ENCODE measurements around the gene GANC. TPM values are rescaled to one million over a fixed set of nuclear protein-coding genes. Genes with fewer than 3 reads are reported as not detected.

GANC gene
- total and polyA plus RNA-seq, 4 donors, result 19.6 to 105 (median 53.6) TPM

- ATAC-seq (ENCODE audit: insufficient read depth, low FRiP score) (no peak), DNase-seq (no peak)
- no peaks in the 10 kb centered on the region for H3K9me3 ChIP-seq (ENCODE audit: control insufficient read depth in 4 of 4, insufficient read depth in 3 of 4, low read length in 3 of 4)
- no peak overlapping the region for H3K27ac ChIP-seq (ENCODE audit: low read depth in 1 of 2, low read length in 1 of 2)
- no peak for TF ChIP-seq CTCF (IDR thresholded peaks at IDR 0.05; ENCODE audit: control extremely low read depth, extremely low read depth)
- H3K4me3 ChIP-seq, result no peak overlapping the region
- no peak overlapping the region for H3K9ac ChIP-seq (ENCODE audit: insufficient read depth in 1 of 2, low read length in 2 of 2)
- H3K36me3 ChIP-seq (ENCODE audit: control insufficient read depth in 4 of 4, insufficient read depth in 4 of 4, low read length in 4 of 4), result peaks cover 8 to 24% (median 15%) of the 10 kb centered on the region in 4 donors
- peaks cover 0 to 20% (median 10%) of the 10 kb centered on the region in 5 donors for H3K4me1 ChIP-seq (ENCODE audit: control insufficient read depth in 5 of 5, insufficient read depth in 5 of 5, low read length in 5 of 5)
- H3K27me3 ChIP-seq (ENCODE audit: control insufficient read depth in 3 of 3, insufficient read depth in 3 of 3, low read length in 2 of 3), result no peaks in the 10 kb centered on the region
- whole genome bisulfite sequencing, 2 donors, result 99 to 100% methylated on average over 2 of the region's 2 CpGs
These were observed 3.8 kb downstream of the GANC start for GRCh38 chr15:42276762-42277161.

GRCh38 chr15:42279234-42279723 lies 6.3 kb downstream of the GANC start:
- no peak overlapping the region for H3K9ac ChIP-seq (ENCODE audit: insufficient read depth in 1 of 2, low read length in 2 of 2)
- H3K27ac ChIP-seq (ENCODE audit: low read depth in 1 of 2, low read length in 1 of 2), result peak overlapping the region in 1 of 2 donors; percentile 70
- H3K36me3 ChIP-seq (ENCODE audit: control insufficient read depth in 4 of 4, insufficient read depth in 4 of 4, low read length in 4 of 4), result peaks cover 12 to 27% (median 23%) of the 10 kb centered on the region in 4 donors
- TF ChIP-seq CTCF (IDR thresholded peaks at IDR 0.05; ENCODE audit: control extremely low read depth, extremely low read depth), result no peak
- no peaks in the 10 kb centered on the region for H3K9me3 ChIP-seq (ENCODE audit: control insufficient read depth in 4 of 4, insufficient read depth in 3 of 4, low read length in 3 of 4)
- DNase-seq, result no peak
- peaks cover 0 to 10% (median 3%) of the 10 kb centered on the region in 5 donors for H3K4me1 ChIP-seq (ENCODE audit: control insufficient read depth in 5 of 5, insufficient read depth in 5 of 5, low read length in 5 of 5)
- WGBS, 2 donors, result 19 to 43% methylated on average over 3 of the region's 3 CpGs
- H3K27me3 ChIP-seq (ENCODE audit: control insufficient read depth in 3 of 3, insufficient read depth in 3 of 3, low read length in 2 of 3), result no peaks in the 10 kb centered on the region
- H3K4me3 ChIP-seq, result no peak overlapping the region
- peak; percentile 54 for ATAC-seq (ENCODE audit: insufficient read depth, low FRiP score)

GRCh38 chr15:42282344-42282743 lies 9.3 kb downstream of the GANC start:
- no peak overlapping the region for H3K27ac ChIP-seq (ENCODE audit: low read depth in 1 of 2, low read length in 1 of 2)
- H3K4me3 ChIP-seq, result no peak overlapping the region
- no peak overlapping the region for H3K9ac ChIP-seq (ENCODE audit: insufficient read depth in 1 of 2, low read length in 2 of 2)
- H3K36me3 ChIP-seq (ENCODE audit: control insufficient read depth in 4 of 4, insufficient read depth in 4 of 4, low read length in 4 of 4), result peaks cover 12 to 27% (median 23%) of the 10 kb centered on the region in 4 donors
- H3K27me3 ChIP-seq (ENCODE audit: control insufficient read depth in 3 of 3, insufficient read depth in 3 of 3, low read length in 2 of 3), result no peaks in the 10 kb centered on the region
- TF ChIP-seq CTCF (IDR thresholded peaks at IDR 0.05; ENCODE audit: control extremely low read depth, extremely low read depth), result no peak
- no peaks in the 10 kb centered on the region for H3K9me3 ChIP-seq (ENCODE audit: control insufficient read depth in 4 of 4, insufficient read depth in 3 of 4, low read length in 3 of 4)
- DNase-seq (no peak), ATAC-seq (ENCODE audit: insufficient read depth, low FRiP score) (no peak)
- H3K4me1 ChIP-seq (ENCODE audit: control insufficient read depth in 5 of 5, insufficient read depth in 5 of 5, low read length in 5 of 5), result no peaks in the 10 kb centered on the region

GRCh38 chr15:42282926-42283325 lies 9.9 kb downstream of the GANC start:
- Histone ChIP-seq H3K4me1 (ENCODE audit: control insufficient read depth in 5 of 5, insufficient read depth in 5 of 5, low read length in 5 of 5) (no peaks in the 10 kb centered on the region), H3K4me3 (no peak overlapping the region), H3K9ac (ENCODE audit: insufficient read depth in 1 of 2, low read length in 2 of 2) (no peak overlapping the region), H3K36me3 (ENCODE audit: control insufficient read depth in 4 of 4, insufficient read depth in 4 of 4, low read length in 4 of 4) (peaks cover 16 to 27% (median 23%) of the 10 kb centered on the region in 4 donors), H3K27ac (ENCODE audit: low read depth in 1 of 2, low read length in 1 of 2) (no peak overlapping the region), H3K27me3 (ENCODE audit: control insufficient read depth in 3 of 3, insufficient read depth in 3 of 3, low read length in 2 of 3) (no peaks in the 10 kb centered on the region), H3K9me3 (ENCODE audit: control insufficient read depth in 4 of 4, insufficient read depth in 3 of 4, low read length in 3 of 4) (no peaks in the 10 kb centered on the region)
- no peak for TF ChIP-seq CTCF (IDR thresholded peaks at IDR 0.05; ENCODE audit: control extremely low read depth, extremely low read depth)
- ATAC-seq (ENCODE audit: insufficient read depth, low FRiP score) (no peak), DNase-seq (no peak)
- WGBS, 2 donors, result 60 to 65% methylated on average over 5 of the region's 5 CpGs

All from lung (tissue), 12 donors.